Left lung (tissue), 10 donors: ENCODE results near the gene PTPRN2. TPM values are rescaled to one million over a fixed set of nuclear protein-coding genes. Genes with fewer than 3 reads are reported as not detected.

Source experiments
- ATAC-seq: fragments of 200-7000 bp; cut with Tn5 transposase; one replicate; pipeline ENCODE4 v1.9.1; 2020; ENCODE audit warnings: moderate library complexity
- DNase-seq, 4 donors: peaks; one replicate each; pipeline ENCODE4 v3.0.0-alpha.2; 2013 to 2020
- H3K27ac ChIP-seq, 2 donors: fragments of 200-600 bp; sonication (generic) in 1 of 2; one replicate each; pipeline versions ENCODE4 v1.5.0 to v1.8.0; 2020 to 2021
- H3K27me3 ChIP-seq, 2 donors: fragments of 200-600 bp; sonication (generic) in 1 of 2; one replicate each; pipeline versions ENCODE4 v1.5.0 to v1.8.0; 2020 to 2021
- H3K36me3 ChIP-seq, 2 donors: fragments of 200-600 bp; sonication (generic) in 1 of 2; one replicate each; pipeline versions ENCODE4 v1.5.0 to v1.8.0; 2020 to 2021
- H3K4me1 ChIP-seq, 2 donors: fragments of 200-600 bp; one replicate each; pipeline ENCODE4 v1.8.0; 2021
- H3K4me3 ChIP-seq, 2 donors: fragments of 200-600 bp; sonication (generic) in 1 of 2; one replicate each; pipeline versions ENCODE4 v1.5.0 to v1.8.0; 2020 to 2021; ENCODE audit warnings: mild to moderate bottlenecking in 1 of 2
- H3K9me3 ChIP-seq, 2 donors: fragments of 200-600 bp; sonication (generic) in 1 of 2; one replicate each; pipeline versions ENCODE4 v1.5.0 to v1.8.0; 2020 to 2021
- intact Hi-C, 2 donors: fragments of 100-400 bp; cut with DNase I; formaldehyde crosslinking; loops; one replicate each; pipeline versions ENCODE4 v1.11.2 to v1.14.2; 2022
- polyA plus RNA-seq, 6 donors: library from polyadenylated mRNA; unstranded; fragments of 120-200 nt; gene quantifications; one replicate each; pipeline ENCODE4 v1.2.1, GENCODE V29; 2013; ENCODE audit not compliant: insufficient read length in 6 of 6
- total RNA-seq, 2 donors: library from RNA; stranded (reverse); fragmentation: NEBNext Ultra II Directional; extraction: Animal tissue kit (Norgen Biotek cat#: 25700); gene quantifications; one replicate each; pipeline ENCODE4 v1.2.1, GENCODE V29; 2021
- TF ChIP-seq, protein P1 (sequence below), 2 donors: fragments of 200-600 bp; sonication (generic) in 1 of 2; IDR thresholded peaks; one replicate each; pipeline versions ENCODE4 v1.5.0 to v1.8.0; 2021; ENCODE audit warnings: antibody characterized with exemption in 2 of 2
- donor health status: DM: no; HTN: yes; CAD: no.
- donor health status: DM: no; HTN: no; CAD: no.

The PTPRN2 gene
- total and polyA plus RNA-seq, 8 donors: 4.0 to 7.8 (median 6.8) TPM

DNA sequence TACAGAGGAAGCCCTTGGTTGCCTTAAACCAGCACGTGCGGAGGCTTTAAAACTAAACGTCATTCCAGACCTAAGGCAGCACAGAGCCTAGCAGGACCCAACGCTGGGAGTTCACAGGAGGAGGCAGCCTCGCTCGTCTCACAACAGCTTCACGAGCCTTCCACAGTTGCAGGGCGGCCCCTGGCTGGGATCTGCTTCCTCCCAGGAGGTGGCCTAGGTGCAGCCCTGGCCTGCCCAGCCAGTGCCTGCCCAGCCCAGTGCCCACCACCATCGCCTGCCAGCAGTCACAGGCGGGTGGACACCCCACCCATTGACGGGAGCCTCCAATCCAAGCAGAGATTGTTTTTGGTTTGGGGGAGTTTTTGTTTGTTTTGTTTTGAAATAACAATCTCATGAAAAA, 96.5 kb downstream of the PTPRN2 start:
- TF ChIP-seq, protein P1, sequence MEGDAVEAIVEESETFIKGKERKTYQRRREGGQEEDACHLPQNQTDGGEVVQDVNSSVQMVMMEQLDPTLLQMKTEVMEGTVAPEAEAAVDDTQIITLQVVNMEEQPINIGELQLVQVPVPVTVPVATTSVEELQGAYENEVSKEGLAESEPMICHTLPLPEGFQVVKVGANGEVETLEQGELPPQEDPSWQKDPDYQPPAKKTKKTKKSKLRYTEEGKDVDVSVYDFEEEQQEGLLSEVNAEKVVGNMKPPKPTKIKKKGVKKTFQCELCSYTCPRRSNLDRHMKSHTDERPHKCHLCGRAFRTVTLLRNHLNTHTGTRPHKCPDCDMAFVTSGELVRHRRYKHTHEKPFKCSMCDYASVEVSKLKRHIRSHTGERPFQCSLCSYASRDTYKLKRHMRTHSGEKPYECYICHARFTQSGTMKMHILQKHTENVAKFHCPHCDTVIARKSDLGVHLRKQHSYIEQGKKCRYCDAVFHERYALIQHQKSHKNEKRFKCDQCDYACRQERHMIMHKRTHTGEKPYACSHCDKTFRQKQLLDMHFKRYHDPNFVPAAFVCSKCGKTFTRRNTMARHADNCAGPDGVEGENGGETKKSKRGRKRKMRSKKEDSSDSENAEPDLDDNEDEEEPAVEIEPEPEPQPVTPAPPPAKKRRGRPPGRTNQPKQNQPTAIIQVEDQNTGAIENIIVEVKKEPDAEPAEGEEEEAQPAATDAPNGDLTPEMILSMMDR (IDR thresholded peaks at IDR 0.05): no peak
- intact Hi-C loops: no loop called here

DNA sequence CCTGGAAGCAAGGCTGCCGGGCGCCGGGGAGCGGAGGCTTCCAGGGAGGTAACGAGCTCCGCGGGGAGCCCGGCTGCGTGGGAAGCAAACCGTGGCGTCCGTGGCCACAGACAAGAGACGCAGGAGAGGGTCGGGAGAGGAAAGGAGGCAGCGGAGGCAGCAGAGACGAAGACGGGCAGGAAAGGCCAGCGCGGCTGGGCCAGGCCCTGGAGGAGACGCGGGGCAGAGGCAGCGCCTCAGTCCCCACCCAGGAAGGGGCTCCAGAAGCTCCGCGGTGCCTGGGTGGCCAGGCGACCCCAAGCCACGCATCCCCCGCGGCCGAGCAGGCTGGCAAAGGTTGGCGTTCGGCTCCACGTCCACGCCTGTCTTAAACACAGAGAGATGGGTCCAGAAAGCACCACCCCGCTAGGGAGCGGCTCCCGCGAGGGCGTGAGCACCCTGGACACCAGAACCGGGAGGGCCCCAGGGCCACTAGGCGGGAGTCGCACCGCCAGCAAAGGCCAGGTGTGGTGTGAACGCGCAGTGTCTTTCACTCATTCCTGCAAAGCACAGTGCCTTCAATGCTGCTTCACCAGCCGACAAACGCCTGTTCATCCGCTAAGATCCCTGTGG, 97.3 kb downstream of the PTPRN2 start:
- no peak for DNase-seq
- Histone ChIP-seq H3K4me1 (no peaks in the 10 kb centered on the region), H3K4me3 (no peak overlapping the region), H3K27ac (no peak overlapping the region), H3K9me3 (no peaks in the 10 kb centered on the region), H3K36me3 (no peaks in the 10 kb centered on the region), H3K27me3 (peaks cover 0 to 48% of the 10 kb centered on the region in 2 donors)
- no peak for ATAC-seq
- TF ChIP-seq, protein P1 (IDR thresholded peaks at IDR 0.05): no peak
- intact Hi-C loops: no loop called here

More for the DNA sequence above, 96.5 kb downstream of the PTPRN2 start:
- Histone ChIP-seq H3K27me3 (peaks cover 0 to 55% of the 10 kb centered on the region in 2 donors), H3K27ac (no peak overlapping the region), H3K4me1 (no peaks in the 10 kb centered on the region), H3K9me3 (no peaks in the 10 kb centered on the region), H3K4me3 (no peak overlapping the region), H3K36me3 (no peaks in the 10 kb centered on the region)
- ATAC-seq (no peak), DNase-seq (no peak)

DNA sequence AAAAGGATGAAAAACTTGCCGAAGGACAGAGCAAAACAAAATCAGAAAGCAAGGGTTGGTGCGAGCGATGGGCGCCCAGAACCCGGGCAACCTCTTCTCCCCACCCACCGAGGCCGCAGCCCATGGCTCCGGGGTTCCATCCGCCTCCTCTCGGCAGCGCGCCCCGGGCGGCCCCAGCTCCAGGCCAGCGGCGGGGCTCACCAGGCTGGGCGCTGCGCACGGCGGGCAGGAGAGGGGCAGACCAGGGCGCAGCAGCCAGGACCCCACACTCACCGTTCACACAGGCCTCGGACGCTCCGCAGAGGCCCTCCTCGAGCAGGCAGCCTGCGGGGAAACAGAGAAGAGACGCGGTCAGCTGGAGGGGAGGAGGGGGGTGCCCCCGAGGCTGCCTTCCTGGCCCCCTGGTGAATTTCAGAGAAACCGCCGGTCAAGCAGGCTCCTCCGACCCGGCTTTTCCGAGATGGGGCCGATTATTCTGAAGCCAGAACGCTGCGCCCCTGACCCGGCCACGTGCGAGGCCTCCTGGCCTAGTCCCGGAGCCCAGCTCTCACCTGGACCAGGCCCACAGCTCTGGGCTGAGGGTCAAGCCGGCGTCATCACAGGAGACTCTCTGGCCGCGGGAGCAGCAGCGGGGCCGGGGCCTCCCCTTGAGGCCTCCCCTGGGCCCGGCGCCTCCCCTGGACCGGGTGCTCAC, 98.0 kb downstream of the PTPRN2 start:
- H3K9me3 ChIP-seq: no peaks in the 10 kb centered on the region
- no peak overlapping the region for H3K4me3 ChIP-seq
- ATAC-seq: no peak
- intact Hi-C loops: no loop called here
- H3K36me3 ChIP-seq: no peaks in the 10 kb centered on the region
- DNase-seq: no peak
- H3K27ac ChIP-seq: no peak overlapping the region
- H3K27me3 ChIP-seq: peaks cover 0 to 42% of the 10 kb centered on the region in 2 donors
- H3K4me1 ChIP-seq: no peaks in the 10 kb centered on the region
- TF ChIP-seq, protein P1 (IDR thresholded peaks at IDR 0.05): no peak

DNA sequence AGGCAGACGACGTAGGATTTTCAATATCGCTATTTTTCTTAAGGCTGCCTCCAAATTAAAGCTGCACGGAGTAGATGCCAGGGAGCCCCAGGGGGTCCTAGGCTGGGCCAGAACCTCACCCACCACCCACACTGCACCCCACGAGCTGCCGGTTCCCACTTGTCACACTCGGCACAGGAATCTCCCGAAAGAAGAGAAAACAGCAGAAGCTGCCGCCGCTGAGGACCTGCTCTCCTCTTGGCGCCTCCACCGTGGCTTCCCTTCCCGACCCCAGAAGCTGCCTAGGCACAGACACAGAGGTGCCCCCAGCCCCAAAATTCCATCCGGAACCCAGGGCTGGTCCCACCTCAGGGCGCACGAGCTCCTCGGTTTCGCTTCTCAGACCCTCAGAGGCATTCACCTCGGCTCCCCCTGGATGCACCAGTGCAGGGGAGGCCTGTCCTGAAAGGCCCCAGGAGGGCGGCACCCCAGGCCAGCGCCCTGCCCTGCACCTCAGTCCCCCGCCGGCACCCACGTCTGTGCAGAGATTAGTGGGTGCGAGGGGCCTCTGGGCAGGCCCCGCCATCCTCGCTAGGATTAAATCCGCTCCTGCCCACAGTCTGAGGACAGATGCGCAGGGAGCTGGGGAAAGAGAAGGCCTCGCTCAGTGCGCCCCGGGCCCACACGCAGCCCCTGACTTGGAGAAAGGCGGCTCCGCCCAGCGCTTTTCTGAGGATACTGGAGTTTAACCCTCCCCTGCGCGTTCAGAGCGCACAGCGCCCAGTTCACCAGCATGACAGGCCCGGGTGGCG, 99.2 kb downstream of the PTPRN2 start:
- no peaks in the 10 kb centered on the region for H3K36me3 ChIP-seq
- intact Hi-C loops: no loop called here
- H3K4me3 ChIP-seq: no peak overlapping the region
- ATAC-seq (no peak), DNase-seq (no peak)
- H3K27ac ChIP-seq: no peak overlapping the region
- no peaks in the 10 kb centered on the region for H3K9me3 ChIP-seq
- TF ChIP-seq, protein P1 (IDR thresholded peaks at IDR 0.05): no peak
- no peaks in the 10 kb centered on the region for H3K4me1 ChIP-seq
- H3K27me3 ChIP-seq: peaks cover 0 to 33% of the 10 kb centered on the region in 2 donors

DNA sequence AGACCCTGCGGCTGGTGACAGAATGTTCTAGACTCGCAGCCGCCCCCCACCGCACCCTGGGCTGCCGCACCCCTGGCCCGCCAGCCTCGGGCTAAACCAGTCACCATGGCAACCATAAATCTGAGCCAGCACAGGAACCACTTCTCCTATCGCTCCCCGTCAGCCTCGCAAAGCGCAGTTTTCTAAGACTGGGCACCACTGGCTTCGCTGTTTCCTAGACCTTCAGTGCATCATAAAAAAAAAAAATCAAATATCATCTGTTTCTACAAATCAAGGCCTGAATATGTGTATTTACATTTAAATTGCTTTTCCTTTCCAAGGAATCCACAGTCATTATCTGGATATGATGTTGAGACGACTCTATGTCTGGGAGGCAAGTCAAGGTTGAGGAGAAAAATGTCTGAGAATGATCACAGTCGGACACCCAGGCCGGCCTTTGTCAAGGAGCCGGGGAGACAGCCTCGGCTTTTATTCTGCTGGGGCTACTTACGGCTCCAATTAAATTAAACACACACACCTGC, 99.9 kb downstream of the PTPRN2 start:
- Histone ChIP-seq H3K4me1 (no peaks in the 10 kb centered on the region), H3K27me3 (peaks cover 0 to 33% of the 10 kb centered on the region in 2 donors), H3K9me3 (no peaks in the 10 kb centered on the region), H3K4me3 (no peak overlapping the region), H3K36me3 (no peaks in the 10 kb centered on the region), H3K27ac (no peak overlapping the region)
- ATAC-seq (no peak), DNase-seq (no peak)
- TF ChIP-seq, protein P1 (IDR thresholded peaks at IDR 0.05): no peak
- intact Hi-C loops: no loop called here
